LoVo (cell line): ENCODE measurements around the gene SLC22A15.
A peak's percentile ranks its signal among the peaks of the same experiment; 100 is the strongest.
"Not testable (repeated sequence)": the region's sequence is repeated elsewhere in the genome, so short reads cannot be mapped to it uniquely, and the experiment has no call there.

Experiments
- DNase-seq: peaks from one replicate; pipeline ENCODE4 v3.0.0-alpha.2; 2016; ENCODE audit warnings: low spot score

The SLC22A15 gene

GRCh38 chr1:115976062-115976920 is at the start of gene SLC22A15:
Gene SLC22A15, plus strand, starts transcription at chr1:115976513. Its CDS starts 115 bp downstream, at chr1:115976628.
- DNase-seq = peak; percentile 61

- DNase-seq = no peak
Observed at GRCh38 chr1:115927971-115928370, 48.3 kb upstream of the SLC22A15 start.

- no peak for DNase-seq
Observed at GRCh38 chr1:115929881-115930280, 46.4 kb upstream of the SLC22A15 start.

DNA sequence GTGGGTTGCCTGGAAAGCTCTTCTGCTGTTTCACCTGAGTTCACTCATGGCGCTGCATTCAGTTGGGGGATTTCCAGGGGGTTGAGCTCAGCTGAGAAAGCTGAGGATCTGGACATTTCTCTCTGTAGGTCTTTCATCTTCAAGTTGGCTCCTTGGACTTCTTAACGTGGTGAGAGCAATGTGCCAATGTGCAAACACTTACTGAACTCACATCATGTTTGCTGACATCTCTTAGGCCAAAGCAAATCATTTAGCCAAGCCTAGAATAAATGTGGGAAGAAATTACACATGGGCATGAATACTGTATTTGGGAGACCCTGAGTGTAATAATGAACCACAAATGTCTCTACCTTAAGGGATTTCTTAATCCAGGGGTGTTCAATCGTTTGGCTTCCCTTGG is 42.7 kb upstream of the SLC22A15 start:
- no peak for DNase-seq

DNA sequence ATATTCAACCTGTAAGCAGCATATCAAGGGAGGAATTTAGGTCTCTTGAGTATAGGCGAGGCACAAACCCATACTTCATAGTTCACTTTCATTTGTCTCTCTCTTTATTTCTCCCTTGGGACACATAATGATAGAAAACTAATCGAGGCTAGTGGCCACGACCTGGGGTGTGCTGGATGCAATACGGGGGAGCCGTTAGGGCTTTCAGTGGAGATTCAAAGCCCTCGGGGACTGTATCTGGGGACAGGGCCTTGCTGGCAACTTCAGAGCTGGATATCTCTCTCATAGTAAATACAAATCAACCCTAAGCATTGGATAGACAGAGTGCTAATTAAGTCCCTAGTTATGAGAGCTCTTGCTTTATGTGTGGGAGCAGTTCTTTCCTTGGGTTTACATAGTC is 36.9 kb upstream of the SLC22A15 start:
- no peak for DNase-seq

GRCh38 chr1:115946116-115946515 is 30.2 kb upstream of the SLC22A15 start:
- no peak for DNase-seq

GRCh38 chr1:115949156-115949555 is 27.2 kb upstream of the SLC22A15 start:
- no peak for DNase-seq

GRCh38 chr1:115951560-115951959 is 24.8 kb upstream of the SLC22A15 start:
- no peak for DNase-seq

- DNase-seq = no peak
Observed at GRCh38 chr1:115952547-115952946, 23.8 kb upstream of the SLC22A15 start.

DNA sequence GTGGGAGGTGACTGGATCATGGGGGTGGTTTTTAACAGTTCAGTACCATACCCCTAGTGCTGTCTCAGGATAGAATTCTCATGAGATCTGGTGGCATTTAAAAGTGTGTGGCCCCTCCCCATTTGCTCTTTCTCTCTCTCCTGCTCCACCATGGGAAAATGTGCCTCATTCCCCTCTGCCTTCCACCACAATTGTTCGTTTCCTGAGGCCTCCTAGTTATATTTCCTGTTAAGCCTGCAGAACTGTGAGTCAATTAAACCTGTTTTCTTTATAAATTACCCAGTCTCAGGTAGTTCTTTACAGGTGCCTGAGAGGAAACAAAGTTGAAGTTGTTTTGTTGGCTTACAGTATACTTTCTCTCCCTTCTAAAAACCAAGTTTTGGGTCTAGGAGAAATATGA is 23.1 kb upstream of the SLC22A15 start:
- no peak for DNase-seq

DNA sequence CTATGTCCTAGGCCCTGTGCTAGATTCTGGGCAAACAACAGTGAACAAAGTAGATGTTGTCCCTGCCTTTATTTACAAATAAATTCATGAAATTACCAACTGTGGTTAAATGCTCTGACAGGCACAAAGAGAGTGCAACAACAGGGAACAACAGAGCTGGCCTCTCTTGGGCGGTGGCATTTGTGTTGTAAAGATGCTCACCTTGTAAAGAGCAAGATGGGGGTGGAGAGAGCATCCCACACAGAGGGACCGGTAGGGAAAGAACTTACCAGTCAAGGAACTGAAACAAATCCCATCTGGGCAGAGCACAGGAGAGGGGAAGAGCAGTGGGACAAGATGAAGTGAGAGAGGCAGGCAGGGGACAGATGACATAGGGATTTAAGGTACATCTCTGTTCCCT is 21.6 kb upstream of the SLC22A15 start:
- no peak for DNase-seq

DNA sequence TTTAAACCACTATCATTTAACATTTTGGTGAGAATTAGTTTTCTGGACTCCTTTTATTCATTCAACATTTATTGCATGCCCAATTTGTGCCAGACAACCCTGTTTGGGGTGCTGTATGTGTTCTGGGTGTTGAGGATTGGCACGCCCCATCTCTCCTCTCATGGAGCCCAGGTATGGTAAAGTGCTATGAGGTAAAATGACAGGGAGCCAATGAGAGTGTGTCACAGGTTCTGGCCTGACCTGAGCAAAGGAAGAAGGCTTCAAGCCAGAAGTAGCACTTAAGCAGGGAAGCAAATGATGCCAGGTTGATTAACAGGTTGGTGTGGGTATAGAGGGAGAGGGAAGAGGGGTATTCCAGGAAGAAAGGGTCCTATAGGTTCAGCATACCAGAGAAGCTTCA is 21.1 kb upstream of the SLC22A15 start:
- no peak for DNase-seq

DNA sequence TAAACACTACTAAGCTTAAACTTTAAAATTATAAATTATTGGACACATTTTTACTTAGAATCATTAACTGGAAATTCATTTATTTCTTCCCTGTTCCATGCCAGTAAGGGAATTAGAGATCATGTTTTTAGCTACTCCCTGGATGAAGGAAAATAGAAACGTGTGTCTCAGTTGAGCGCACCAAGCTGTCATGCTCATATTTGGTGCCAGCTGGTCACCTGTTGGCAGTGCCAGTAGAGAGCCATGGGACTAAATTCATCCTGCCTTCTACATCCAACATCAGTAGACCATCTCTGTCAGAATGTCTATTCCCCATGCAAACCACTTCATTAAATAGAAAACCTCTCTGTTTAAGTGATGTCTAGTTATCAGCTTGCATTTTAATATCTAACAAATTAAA is 17.4 kb upstream of the SLC22A15 start:
- DNase-seq = no peak

- DNase-seq = no peak
Observed at GRCh38 chr1:115969509-115969908, 6.8 kb upstream of the SLC22A15 start.

- DNase-seq = not testable (repeated sequence)
Observed at GRCh38 chr1:115971778-115972177, 4.5 kb upstream of the SLC22A15 start.

- no peak for DNase-seq
Observed at GRCh38 chr1:115973154-115973553, 3.2 kb upstream of the SLC22A15 start.

GRCh38 chr1:115975569-115976061 is 698 bp upstream of the SLC22A15 start:
- no peak for DNase-seq

GRCh38 chr1:115976921-115977498 is 697 bp downstream of the SLC22A15 start:
- no peak for DNase-seq

- peak; percentile 32 for DNase-seq
Observed at GRCh38 chr1:115977499-115978258, 1.4 kb downstream of the SLC22A15 start.

DNA sequence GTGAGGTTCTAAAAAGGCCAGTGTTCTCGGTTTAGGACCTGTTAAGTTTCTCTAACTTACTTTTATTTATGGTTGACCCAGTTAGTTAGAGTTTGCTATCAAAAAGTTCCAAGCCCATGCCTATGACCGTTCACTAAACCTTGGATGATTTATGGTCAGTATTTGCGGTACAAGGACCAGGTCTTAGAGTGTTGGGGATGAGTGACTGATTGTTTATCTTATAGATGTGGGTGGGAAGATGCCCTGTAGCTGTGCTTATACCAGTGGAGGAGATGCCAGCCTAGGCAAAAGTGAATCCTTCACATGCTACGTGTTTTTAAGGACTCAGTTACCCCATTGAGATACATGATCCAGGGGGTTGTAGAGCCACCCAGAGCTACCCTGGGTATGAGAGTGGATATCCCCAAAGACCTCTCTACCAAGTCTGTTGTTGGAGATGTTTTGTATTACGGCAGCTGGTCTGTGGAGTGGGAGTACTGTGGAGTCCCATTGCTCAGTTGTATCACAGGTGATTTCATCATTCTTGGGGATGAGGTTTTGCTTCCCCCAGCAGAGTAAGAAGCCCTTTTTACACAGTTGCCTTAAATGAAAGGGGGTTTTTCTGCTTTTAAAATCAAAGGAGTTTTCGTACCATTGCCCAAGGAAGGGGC is 2.1 kb downstream of the SLC22A15 start:
- no peak for DNase-seq

DNA sequence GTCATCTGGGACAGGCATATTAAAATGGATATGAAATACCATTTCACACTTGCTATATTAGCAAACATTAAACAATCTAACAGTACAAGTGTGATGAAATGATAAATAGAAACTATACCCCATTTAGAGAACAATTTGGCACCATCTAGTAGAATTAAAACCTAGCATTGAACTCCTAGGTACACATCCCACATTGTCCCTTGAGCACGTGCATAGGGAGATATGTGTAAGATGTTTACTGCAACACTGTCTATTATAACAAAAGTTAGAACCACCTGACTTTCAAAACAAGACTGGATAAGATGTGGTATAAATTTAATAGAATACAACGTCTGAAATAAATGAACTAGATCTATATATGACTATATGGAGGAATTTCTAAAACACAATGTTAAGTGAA is 3.8 kb downstream of the SLC22A15 start:
- DNase-seq = no peak
